ENCODE measurements around the gene ZBTB20. TPM values are rescaled to one million over a fixed set of nuclear protein-coding genes. Genes with fewer than 3 reads are reported as not detected.

The ZBTB20 gene
- total and polyA plus RNA-seq, 10 of the 15 experiments (the other 5 are each of a cell fraction or from before 2014, with no cell fraction given) = 0.20 to 5.5 (median 2.2) TPM

GRCh38 chr3:115098354-115099073 lies 48.6 kb downstream of the ZBTB20 start:
- no peaks in the 10 kb centered on the region for H3K79me2 ChIP-seq (ENCODE audit: control insufficient read depth, insufficient read depth, low read length)
- RAD21 ChIA-PET (ENCODE audit: unreplicated experiment) = no interaction called here
- H3K4me2 ChIP-seq (ENCODE audit: control insufficient read depth, insufficient read depth) = no peak overlapping the region
- no peaks in the 10 kb centered on the region for H3K4me1 ChIP-seq (ENCODE audit: control insufficient read depth, insufficient read depth, low read length)
- CTCF ChIA-PET = no interaction called here
- in situ Hi-C loops (cut with MboI) (loop anchor here (10.0 kb wide), 1 partner anchor 596 kb away; no protein-coding TSS in a partner anchor), intact Hi-C loops (cut with micrococcal nuclease; ENCODE audit: unreplicated experiment) (loop anchor here (10.0 kb wide), 1 partner anchor 716 kb away; no protein-coding TSS in a partner anchor)
- no peaks in the 10 kb centered on the region for H3K36me3 ChIP-seq (ENCODE audit: control insufficient read depth in 2 of 2, insufficient read depth in 2 of 2, low read length in 1 of 2)
- no peak for ATAC-seq
- H3K9me3 ChIP-seq (replicated peaks; ENCODE audit: control insufficient read depth, insufficient read depth, low read length) = no peaks in the 10 kb centered on the region
- FAIRE-seq = no peak
- SMC1A ChIA-PET (ENCODE audit: uncharacterized antibody, unreplicated experiment) = no interaction called here
- H2AFZ ChIP-seq (ENCODE audit: control insufficient read depth, low read depth, low read length) = no peak overlapping the region
- no TSS peak for BruUV-seq (replicated peaks)
- H3K9ac ChIP-seq (ENCODE audit: control insufficient read depth, insufficient read depth, low read length) = no peak overlapping the region
- no peak for DNase-seq (ENCODE audit: low read depth, low spot score)
- WGBS (ENCODE audit: insufficient coverage, insufficient replicate concordance, low lambda C conversion rate, missing lambda C conversion rate) = over 99% methylated on average over 7 of the region's 7 CpGs
- no peak overlapping the region for H3K4me3 ChIP-seq
- H3K27me3 ChIP-seq (replicated peaks in 1 of 2; ENCODE audit: control insufficient read depth in 2 of 2, insufficient read depth in 2 of 2, low read length in 1 of 2) = no peaks in the 10 kb centered on the region
- H4K20me1 ChIP-seq (ENCODE audit: control insufficient read depth, insufficient read depth) = no peaks in the 10 kb centered on the region
- POLR2A ChIA-PET = interaction anchor here (0.7 kb wide), 1 partner anchor 885 kb away, joined by 5 read pairs; no protein-coding TSS in a partner anchor
- no peak overlapping the region for H3K27ac ChIP-seq (ENCODE audit: control insufficient read depth, insufficient read depth)
- TF ChIP-seq USF2 (IDR thresholded peaks at IDR 0.05; ENCODE audit: borderline replicate concordance, low read depth, low read length) (no peak), EP300 (IDR thresholded peaks at IDR 0.05; ENCODE audit: borderline replicate concordance in 1 of 2, control insufficient read depth in 1 of 2, low read depth in 2 of 2, low read length in 2 of 2) (no peak), RELA (IDR thresholded peaks at IDR 0.05; ENCODE audit: borderline replicate concordance, partially characterized antibody) (no peak), STAT3 (IDR thresholded peaks at IDR 0.05; ENCODE audit: low read depth, low read length) (no peak), DPF2 (IDR thresholded peaks at IDR 0.05) (no peak), IRF4 (IDR thresholded peaks at IDR 0.05; ENCODE audit: low read depth, low read length) (no peak), TCF3 (IDR thresholded peaks at IDR 0.05; ENCODE audit: borderline replicate concordance, insufficient read depth, low read depth, low read length) (no peak), SMAD1 (IDR thresholded peaks at IDR 0.05; ENCODE audit: low read depth, partially characterized antibody) (no peak), JUND (IDR thresholded peaks at IDR 0.05; ENCODE audit: low read depth, low read length) (no peak), USF1 (IDR thresholded peaks at IDR 0.05; ENCODE audit: borderline replicate concordance, extremely low read length, insufficient read depth, low read depth, low read length) (no peak), SMARCA5 (IDR thresholded peaks at IDR 0.05) (no peak), E4F1 (IDR thresholded peaks at IDR 0.05; ENCODE audit: borderline replicate concordance, partially characterized antibody) (no peak), CBX3 (IDR thresholded peaks at IDR 0.05; ENCODE audit: borderline replicate concordance, low read depth) (no peak), SMAD5 (IDR thresholded peaks at IDR 0.05; ENCODE audit: low read depth) (no peak), CTCF (IDR thresholded peaks at IDR 0.05 in 2 of 3, conservative IDR thresholded peaks at IDR 0.05 in 1 of 3; ENCODE audit: control insufficient read depth in 2 of 3, extremely low read depth in 1 of 3, insufficient read depth in 1 of 3, low read depth in 3 of 3, low read length in 3 of 3) (no peak), NR2C1 (IDR thresholded peaks at IDR 0.05) (no peak), TCF7 (IDR thresholded peaks at IDR 0.05; ENCODE audit: borderline replicate concordance) (no peak), KAT2A (conservative IDR thresholded peaks at IDR 0.05; ENCODE audit: control insufficient read depth, low read depth, low read length) (no peak)
